M059J (cell line): ENCODE results near the gene COBL. TPM values are rescaled to one million over a fixed set of nuclear protein-coding genes. Genes with fewer than 3 reads are reported as not detected.

Experiments
- DNase-seq: peaks from one replicate; pipeline ENCODE4 v3.0.0-alpha.2; 2012; ENCODE audit warnings: low read depth
- total RNA-seq: library from RNA; depleted of rRNA; stranded (reverse); fragments of >200 nt; shearing (Covaris generic); gene quantifications from 2 replicates; pipeline ENCODE4 v1.2.3, GENCODE V29; 2014; rRNA removed

The COBL gene
- 0.10 TPM in 1 of 2 replicates, not detected in the other for total RNA-seq

GRCh38 chr7:51316666-51317581 lies at the start of gene COBL:
Gene COBL (minus strand): TSS chr7:51316809. CDS start chr7:51316633, 176 bp downstream.
- no peak for DNase-seq

- DNase-seq, result no peak
Measured at GRCh38 chr7:51366172-51366728, 49.6 kb upstream of the COBL start.

GRCh38 chr7:51357821-51358220 lies 41.2 kb upstream of the COBL start:
- DNase-seq, result no peak

- no peak for DNase-seq
Measured at GRCh38 chr7:51356849-51357516, 40.4 kb upstream of the COBL start.

GRCh38 chr7:51354897-51355296 lies 38.3 kb upstream of the COBL start:
- DNase-seq, result no peak

GRCh38 chr7:51354434-51354833 lies 37.8 kb upstream of the COBL start:
- no peak for DNase-seq

GRCh38 chr7:51352174-51353100 lies 35.8 kb upstream of the COBL start:
- no peak for DNase-seq

- DNase-seq, result no peak
Measured at GRCh38 chr7:51351661-51352060, 35.1 kb upstream of the COBL start.

GRCh38 chr7:51350546-51350896 lies 33.9 kb upstream of the COBL start:
- no peak for DNase-seq

- DNase-seq, result peak; percentile 15
Measured at GRCh38 chr7:51349820-51350545, 33.4 kb upstream of the COBL start.

GRCh38 chr7:51346126-51346525 lies 29.5 kb upstream of the COBL start:
- DNase-seq, result no peak

- DNase-seq, result no peak
Measured at GRCh38 chr7:51344406-51345138, 28.0 kb upstream of the COBL start.

- no peak for DNase-seq
Measured at GRCh38 chr7:51340936-51341335, 24.3 kb upstream of the COBL start.

- no peak for DNase-seq
Measured at GRCh38 chr7:51340029-51340838, 23.6 kb upstream of the COBL start.

GRCh38 chr7:51335057-51335456 lies 18.4 kb upstream of the COBL start:
- no peak for DNase-seq

- DNase-seq, result no peak
Measured at GRCh38 chr7:51329696-51330263, 13.2 kb upstream of the COBL start.

GRCh38 chr7:51328351-51328801 lies 11.8 kb upstream of the COBL start:
- DNase-seq, result no peak

GRCh38 chr7:51327287-51327717 lies 10.7 kb upstream of the COBL start:
- DNase-seq, result no peak
